GM12874 (cell line): ENCODE data around the gene TUNAR.

Source experiments
- CTCF ChIP-seq: IDR thresholded peaks from 2 replicates; pipeline ENCODE4 v1.5.1; 2011; ENCODE audit warnings: low read depth, mild to moderate bottlenecking, control low read depth, low read length, moderate library complexity; ENCODE audit not compliant: insufficient read depth

TUNAR gene

GRCh38 chr14:95871531-95871930 is 5.1 kb upstream of the TUNAR start:
- TF ChIP-seq CTCF, result no peak

- TF ChIP-seq CTCF, result no peak
Measured at GRCh38 chr14:95872777-95873176, 3.9 kb upstream of the TUNAR start.

- TF ChIP-seq CTCF, result no peak
Measured at GRCh38 chr14:95875831-95876760, 536 bp upstream of the TUNAR start.

GRCh38 chr14:95877633-95878032 is 1.0 kb downstream of the TUNAR start:
- TF ChIP-seq CTCF, result no peak

- TF ChIP-seq CTCF, result no peak
Measured at GRCh38 chr14:95884377-95884776, 7.7 kb downstream of the TUNAR start.

GRCh38 chr14:95885278-95885677 is 8.6 kb downstream of the TUNAR start:
- TF ChIP-seq CTCF, result no peak

- no peak for TF ChIP-seq CTCF
Measured at GRCh38 chr14:95885866-95886265, 9.2 kb downstream of the TUNAR start.
